Liver (tissue), 9 donors: ENCODE measurements around the gene CDC42BPA. TPM values are rescaled to one million over a fixed set of nuclear protein-coding genes. Genes with fewer than 3 reads are reported as not detected.

ENCODE experiments used
- DNase-seq: peaks from one replicate; pipeline ENCODE4 v3.0.0-alpha.2; 2017; ENCODE audit warnings: low spot score
- H3K27ac ChIP-seq, 2 donors: one replicate each; pipeline ENCODE4 v1.7.0; 2013; ENCODE audit warnings: inconsistent platforms in 2 of 2, low read length in 2 of 2, control low read depth in 1 of 2, low read depth in 1 of 2, mild to moderate bottlenecking in 1 of 2
- H3K27me3 ChIP-seq, 4 donors: one replicate each; pipeline versions ENCODE4 v1.6.1 to v1.7.0; 2013; ENCODE audit warnings: low read length in 3 of 4, inconsistent platforms in 1 of 4, mild to moderate bottlenecking in 1 of 4, moderate library complexity in 1 of 4; ENCODE audit not compliant: control insufficient read depth in 4 of 4, insufficient read depth in 4 of 4
- H3K36me3 ChIP-seq, 4 donors: one replicate each; pipeline versions ENCODE4 v1.6.1 to v1.7.0; 2013; ENCODE audit warnings: low read length in 3 of 4, mild to moderate bottlenecking in 3 of 4, low read depth in 1 of 4, moderate library complexity in 1 of 4; ENCODE audit not compliant: control insufficient read depth in 4 of 4, insufficient read depth in 3 of 4
- H3K4me1 ChIP-seq, 4 donors: one replicate each; pipeline versions ENCODE4 v1.6.1 to v1.7.0; 2013; ENCODE audit warnings: low read length in 3 of 4, mild to moderate bottlenecking in 3 of 4, moderate library complexity in 1 of 4; ENCODE audit not compliant: control insufficient read depth in 4 of 4, insufficient read depth in 4 of 4
- H3K4me3 ChIP-seq, 3 donors: one replicate each; pipeline versions ENCODE4 v1.6.1 to v1.7.0; 2013; ENCODE audit warnings: low read length in 3 of 3, control low read depth in 1 of 3, low read depth in 1 of 3, mild to moderate bottlenecking in 1 of 3
- H3K9ac ChIP-seq, 2 donors: one replicate each; pipeline ENCODE4 v1.7.0; 2013; ENCODE audit warnings: low read length in 2 of 2, mild to moderate bottlenecking in 2 of 2, moderate library complexity in 2 of 2, control low read depth in 1 of 2, low read depth in 1 of 2
- H3K9me3 ChIP-seq, 4 donors: one replicate each; pipeline versions ENCODE4 v1.6.1 to v1.7.0; 2013; ENCODE audit warnings: low read length in 3 of 4; ENCODE audit not compliant: control insufficient read depth in 4 of 4
- CTCF ChIP-seq: fragments of 150-350 bp; IDR thresholded peaks from 2 replicates; pipeline ENCODE4 v1.5.1; 2017; ENCODE audit warnings: improper control_type of control experiment, low read depth, low read length; ENCODE audit not compliant: missing input control
- EGR1 ChIP-seq, 2 donors: IDR thresholded peaks; 2 replicates each; pipeline ENCODE4 v1.6.1; 2016 to 2018; ENCODE audit warnings: antibody characterized with exemption in 2 of 2, low read depth in 2 of 2
- FOXA1 ChIP-seq: IDR thresholded peaks from 2 replicates; pipeline ENCODE4 v1.6.1; 2016; ENCODE audit warnings: antibody characterized with exemption
- FOXA2 ChIP-seq: IDR thresholded peaks from 2 replicates; pipeline ENCODE4 v1.6.1; 2016; ENCODE audit warnings: antibody characterized with exemption
- GABPA ChIP-seq, 2 donors: IDR thresholded peaks in 1 of 2; conservative IDR thresholded peaks in 1 of 2; 2 replicates each; pipeline ENCODE4 v1.6.1; 2016; ENCODE audit warnings: antibody characterized with exemption in 2 of 2, mild to moderate bottlenecking in 1 of 2, moderate library complexity in 1 of 2
- HNF4A ChIP-seq, 2 donors: conservative IDR thresholded peaks; 2 replicates each; pipeline ENCODE4 v1.6.1; 2016; ENCODE audit warnings: antibody characterized with exemption in 2 of 2, mild to moderate bottlenecking in 2 of 2
- HNF4G ChIP-seq: IDR thresholded peaks from 2 replicates; pipeline ENCODE4 v1.6.1; 2016; ENCODE audit warnings: antibody characterized with exemption
- JUND ChIP-seq, 2 donors: IDR thresholded peaks; 2 replicates each; pipeline ENCODE4 v1.6.1; 2016; ENCODE audit warnings: antibody characterized with exemption in 2 of 2
- NR2F2 ChIP-seq: IDR thresholded peaks from 2 replicates; pipeline ENCODE4 v1.6.1; 2016; ENCODE audit warnings: antibody characterized with exemption
- RAD21 ChIP-seq, 2 donors: IDR thresholded peaks; 2 replicates each; pipeline ENCODE4 v1.6.1; 2016; ENCODE audit warnings: antibody characterized with exemption in 2 of 2, mild to moderate bottlenecking in 2 of 2
- REST ChIP-seq: IDR thresholded peaks from 2 replicates; pipeline ENCODE4 v1.6.1; 2016; ENCODE audit warnings: antibody characterized with exemption, mild to moderate bottlenecking
- RXRA ChIP-seq, 2 donors: IDR thresholded peaks; 2 replicates each; pipeline ENCODE4 v1.6.1; 2017 to 2018; ENCODE audit warnings: antibody characterized with exemption in 2 of 2, mild to moderate bottlenecking in 1 of 2
- SP1 ChIP-seq: IDR thresholded peaks from 2 replicates; pipeline ENCODE4 v1.6.1; 2018; ENCODE audit warnings: antibody characterized with exemption, mild to moderate bottlenecking
- TAF1 ChIP-seq: conservative IDR thresholded peaks from 2 replicates; pipeline ENCODE4 v1.6.1; 2016; ENCODE audit warnings: antibody characterized with exemption, mild to moderate bottlenecking
- YY1 ChIP-seq: IDR thresholded peaks from 2 replicates; pipeline ENCODE4 v1.6.1; 2016; ENCODE audit warnings: antibody characterized with exemption, mild to moderate bottlenecking
- WGBS: extraction: QIAGEN DNeasy Blood & Tissue Kit; methylation state at CpG from one replicate; pipeline ENCODE4 v1.1.7; 2013; 5-methylcytosine and 5-hydroxymethylcytosine counted together
- polyA plus RNA-seq, 2 donors: library from polyadenylated mRNA; stranded (reverse) in 1 of 2; unstranded in 1 of 2; fragments of 200-250 nt in 1 of 2; fragments of >200 nt in 1 of 2; fragmentation: Nextera tagmentation in 1 of 2; extraction: Ambion mirVana in 1 of 2; gene quantifications; one replicate each; pipeline versions ENCODE4 v1.2.1 to v1.2.3, GENCODE V29; 2013 to 2015
- total RNA-seq, 2 donors: library from RNA; depleted of rRNA; stranded (reverse); fragments of >200 nt; gene quantifications; one replicate each; pipeline ENCODE4 v1.2.3, GENCODE V29; 2014
- TF ChIP-seq, protein P1 (sequence below): IDR thresholded peaks from 2 replicates; pipeline ENCODE4 v1.6.1; 2016; ENCODE audit warnings: antibody characterized with exemption
- TF ChIP-seq, protein P2 (sequence below): IDR thresholded peaks from 2 replicates; pipeline ENCODE4 v1.6.1; 2016; ENCODE audit warnings: antibody characterized with exemption
- TF ChIP-seq, protein P3 (sequence below): IDR thresholded peaks from 2 replicates; pipeline ENCODE4 v1.6.1; 2016; ENCODE audit warnings: antibody characterized with exemption
- donor health status: healthy.
- donor health status: healthy.
- donor health status: healthy.
- donor health status: healthy.
- donor health status: healthy.

CDC42BPA gene
- total and polyA plus RNA-seq, 4 donors, result 5.8 to 39.9 (median 24.3) TPM

- Histone ChIP-seq H3K9ac (no peak overlapping the region), H3K27ac (no peak overlapping the region), H3K9me3 (no peaks in the 10 kb centered on the region), H3K36me3 (peaks cover 0 to 14% (median 6%) of the 10 kb centered on the region in 4 donors), H3K27me3 (no peaks in the 10 kb centered on the region), H3K4me3 (no peak overlapping the region), H3K4me1 (no peaks in the 10 kb centered on the region)
- no peak for DNase-seq
- 90% methylated on average over 4 of the region's 4 CpGs for WGBS
- TF ChIP-seq, protein P1, sequence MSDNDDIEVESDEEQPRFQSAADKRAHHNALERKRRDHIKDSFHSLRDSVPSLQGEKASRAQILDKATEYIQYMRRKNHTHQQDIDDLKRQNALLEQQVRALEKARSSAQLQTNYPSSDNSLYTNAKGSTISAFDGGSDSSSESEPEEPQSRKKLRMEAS, result no peak
- TF ChIP-seq CTCF (no peak), EGR1 (IDR thresholded peaks at IDR 0.05; ENCODE audit: low read depth in 2 of 2) (no peak), NR2F2 (no peak), HNF4G (no peak), TAF1 (no peak), FOXA2 (no peak), GABPA (IDR thresholded peaks at IDR 0.05 in 1 of 2, conservative IDR thresholded peaks at IDR 0.05 in 1 of 2) (no peak), SP1 (no peak), RAD21 (IDR thresholded peaks at IDR 0.05) (no peak), YY1 (no peak), RXRA (IDR thresholded peaks at IDR 0.05) (no peak), HNF4A (conservative IDR thresholded peaks at IDR 0.05) (no peak), FOXA1 (no peak), REST (no peak), JUND (IDR thresholded peaks at IDR 0.05) (no peak)
- TF ChIP-seq, protein P2, sequence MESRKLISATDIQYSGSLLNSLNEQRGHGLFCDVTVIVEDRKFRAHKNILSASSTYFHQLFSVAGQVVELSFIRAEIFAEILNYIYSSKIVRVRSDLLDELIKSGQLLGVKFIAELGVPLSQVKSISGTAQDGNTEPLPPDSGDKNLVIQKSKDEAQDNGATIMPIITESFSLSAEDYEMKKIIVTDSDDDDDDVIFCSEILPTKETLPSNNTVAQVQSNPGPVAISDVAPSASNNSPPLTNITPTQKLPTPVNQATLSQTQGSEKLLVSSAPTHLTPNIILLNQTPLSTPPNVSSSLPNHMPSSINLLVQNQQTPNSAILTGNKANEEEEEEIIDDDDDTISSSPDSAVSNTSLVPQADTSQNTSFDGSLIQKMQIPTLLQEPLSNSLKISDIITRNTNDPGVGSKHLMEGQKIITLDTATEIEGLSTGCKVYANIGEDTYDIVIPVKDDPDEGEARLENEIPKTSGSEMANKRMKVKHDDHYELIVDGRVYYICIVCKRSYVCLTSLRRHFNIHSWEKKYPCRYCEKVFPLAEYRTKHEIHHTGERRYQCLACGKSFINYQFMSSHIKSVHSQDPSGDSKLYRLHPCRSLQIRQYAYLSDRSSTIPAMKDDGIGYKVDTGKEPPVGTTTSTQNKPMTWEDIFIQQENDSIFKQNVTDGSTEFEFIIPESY, result no peak
- TF ChIP-seq, protein P3, sequence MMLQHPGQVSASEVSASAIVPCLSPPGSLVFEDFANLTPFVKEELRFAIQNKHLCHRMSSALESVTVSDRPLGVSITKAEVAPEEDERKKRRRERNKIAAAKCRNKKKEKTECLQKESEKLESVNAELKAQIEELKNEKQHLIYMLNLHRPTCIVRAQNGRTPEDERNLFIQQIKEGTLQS, result no peak
These were observed 244.5 kb downstream of the CDC42BPA start for GRCh38 chr1:227073786-227074185.
